BLaER1 treated with 17β-estradiol and CSF1 and Interleukin-3, amounts not matched to agents 10 nM and 100 nM (cell line): ENCODE results near the gene NMT1.

Source experiments
- H3K27ac ChIP-seq, 11 experiments: shearing (Covaris generic); formaldehyde crosslinking; 2 replicates each; pipeline ENCODE4 v1.8.1; 2022
- H3K27me3 ChIP-seq, 11 experiments: shearing (Covaris generic); formaldehyde crosslinking; 2 replicates each; pipeline ENCODE4 v1.8.1; 2022
- H3K36me3 ChIP-seq, 11 experiments: shearing (Covaris generic); formaldehyde crosslinking; 2 replicates each; pipeline ENCODE4 v1.8.1; 2022
- H3K4me1 ChIP-seq, 10 experiments: shearing (Covaris generic); formaldehyde crosslinking; 2 replicates each; pipeline ENCODE4 v1.8.1; 2022
- H3K4me2 ChIP-seq, 11 experiments: shearing (Covaris generic); formaldehyde crosslinking; 2 replicates each; pipeline ENCODE4 v1.8.1; 2022
- H3K4me3 ChIP-seq, 10 experiments: shearing (Covaris generic); formaldehyde crosslinking; 2 replicates each; pipeline ENCODE4 v1.8.1; 2022
- H3K9ac ChIP-seq, 11 experiments: shearing (Covaris generic); formaldehyde crosslinking; 2 replicates each; pipeline ENCODE4 v1.8.1; 2022
- H3K9me3 ChIP-seq, 11 experiments: shearing (Covaris generic); formaldehyde crosslinking; replicated peaks in 1 of 11; 2 replicates each; pipeline ENCODE4 v1.8.1; 2022
- H4K20me1 ChIP-seq, 11 experiments: shearing (Covaris generic); formaldehyde crosslinking; 2 replicates each; pipeline ENCODE4 v1.8.1; 2022
- Cebpa-rat ChIP-seq, 11 experiments: shearing (Covaris generic); IDR thresholded peaks; 2 replicates each; pipeline ENCODE4 v1.8.1; 2022

Gene NMT1

DNA sequence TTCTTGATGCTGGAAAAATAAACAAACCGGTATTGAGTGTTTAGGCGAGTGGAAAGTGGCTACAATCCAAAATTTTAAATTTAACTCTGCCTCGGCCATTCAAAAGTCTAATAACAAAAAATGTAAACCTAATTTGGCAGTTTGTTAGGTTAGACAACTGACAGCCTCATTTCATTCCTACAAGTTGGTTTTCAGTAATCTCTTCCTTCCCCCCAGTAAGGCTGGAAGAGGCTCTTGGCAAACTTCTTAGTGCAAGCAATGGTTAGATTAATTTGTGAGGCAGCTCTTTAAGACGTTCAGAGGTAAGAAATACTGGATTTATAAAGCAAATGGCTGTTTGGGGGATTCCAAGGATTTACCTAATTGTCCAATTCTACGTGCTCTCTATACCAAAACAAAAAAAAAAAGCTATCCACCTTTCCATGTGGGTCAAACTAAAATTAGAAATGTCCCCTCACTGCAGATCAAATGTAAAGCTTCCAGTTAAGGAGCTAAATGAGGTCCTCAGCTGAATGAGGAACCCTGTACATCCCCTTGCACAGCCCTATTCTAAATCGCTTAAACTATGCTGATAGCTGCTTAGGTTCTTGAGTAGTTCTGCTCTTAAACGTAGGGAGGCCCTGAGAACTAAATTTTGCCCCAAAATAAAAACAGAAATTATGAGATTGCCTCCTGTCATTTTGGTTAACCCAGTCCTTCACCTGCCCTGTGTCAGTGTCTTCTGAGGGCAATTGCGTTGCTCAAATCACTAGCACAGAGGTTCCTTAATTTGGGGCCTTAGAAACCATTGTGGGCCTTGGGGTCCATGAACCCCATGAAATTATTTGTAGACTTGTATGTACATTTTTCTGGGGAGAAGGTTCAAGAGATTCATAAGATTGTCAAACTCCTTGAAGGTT is 90.0 kb downstream of the NMT1 start:
- no peaks in the 10 kb centered on the region for H3K27me3 ChIP-seq
- H3K4me3 ChIP-seq: peak overlapping the region; percentile 76 to 92 (median 87)
- peak overlapping the region in 10 of 11 experiments; percentile 20 to 100 (median 84); a peak in 16 of 22 replicates for H3K27ac ChIP-seq
- H3K9ac ChIP-seq: peak overlapping the region; percentile 86 to 98 (median 91)
- H3K9me3 ChIP-seq: no peaks in the 10 kb centered on the region
- H3K36me3 ChIP-seq: peaks cover 0 to 21% (median 5%) of the 10 kb centered on the region in 11 experiments; a peak in 9 of 22 replicates
- H3K4me1 ChIP-seq: peaks cover 38 to 56% (median 42%) of the 10 kb centered on the region in 10 experiments
- H3K4me2 ChIP-seq: peak overlapping the region; percentile 75 to 95 (median 90)
- H4K20me1 ChIP-seq: peaks cover 35 to 50% (median 41%) of the 10 kb centered on the region in 11 experiments
- no peak for TF ChIP-seq Cebpa-rat (IDR thresholded peaks at IDR 0.05)

DNA sequence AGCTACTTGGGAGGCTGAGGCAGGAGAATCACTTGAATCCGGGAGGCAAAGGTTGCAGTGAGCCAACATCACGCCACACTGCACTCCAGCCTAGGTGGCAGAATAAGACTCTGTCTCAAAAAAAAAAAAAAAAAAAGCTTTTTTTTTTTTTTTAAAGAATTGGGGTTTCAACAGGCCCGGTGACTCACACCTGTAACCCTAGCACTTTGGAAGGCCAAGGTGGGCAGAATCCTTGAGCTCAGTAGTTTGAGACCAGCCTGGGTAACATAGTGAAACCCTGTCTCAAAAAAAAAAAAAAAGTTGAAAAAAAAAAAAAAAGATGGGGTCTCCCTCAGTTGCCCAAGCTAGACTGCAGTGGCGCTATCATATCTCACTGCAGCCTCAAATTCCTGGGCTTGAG is 93.9 kb downstream of the NMT1 start:
- H3K27me3 ChIP-seq: no peaks in the 10 kb centered on the region
- H3K9me3 ChIP-seq: no peaks in the 10 kb centered on the region
- TF ChIP-seq Cebpa-rat (IDR thresholded peaks at IDR 0.05): no peak
- no peak overlapping the region for H3K4me3 ChIP-seq
- H3K27ac ChIP-seq: peak overlapping the region in 7 of 11 experiments; percentile 9 to 30 (median 26); a peak in 5 of 22 replicates
- H3K4me1 ChIP-seq: peaks cover 41 to 84% (median 60%) of the 10 kb centered on the region in 10 experiments
- H3K36me3 ChIP-seq: peaks cover 0 to 19% (median 4%) of the 10 kb centered on the region in 11 experiments; a peak in 10 of 22 replicates
- peak overlapping the region in 6 of 11 experiments; percentile 3 to 47 (median 34); a peak in 5 of 22 replicates for H3K9ac ChIP-seq
- peak overlapping the region in 8 of 11 experiments; percentile 2 to 57 (median 21); a peak in 12 of 22 replicates for H3K4me2 ChIP-seq
- peaks cover 19 to 70% (median 26%) of the 10 kb centered on the region in 11 experiments for H4K20me1 ChIP-seq

DNA sequence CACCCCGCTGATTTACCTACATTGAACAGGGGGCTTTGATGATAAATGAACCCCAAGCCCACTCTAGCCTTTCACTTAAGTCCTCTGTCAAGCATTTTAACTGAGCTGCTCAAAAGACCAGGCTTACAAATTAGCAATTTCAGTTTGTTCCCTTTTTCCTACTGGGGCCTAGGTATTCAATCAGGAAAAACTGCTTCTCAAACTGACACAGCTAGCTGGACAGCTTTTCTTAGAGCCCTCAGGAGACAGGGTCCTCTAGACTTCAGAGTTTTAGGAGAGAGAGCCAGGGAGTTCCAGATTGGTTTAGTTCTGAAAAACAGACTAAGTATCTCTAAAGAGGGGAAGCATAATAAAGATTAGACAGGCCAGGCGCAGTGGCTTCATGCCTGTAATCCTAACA is 94.4 kb downstream of the NMT1 start:
- no peaks in the 10 kb centered on the region for H3K27me3 ChIP-seq
- H3K9me3 ChIP-seq: no peaks in the 10 kb centered on the region
- peaks cover 45 to 86% (median 61%) of the 10 kb centered on the region in 10 experiments for H3K4me1 ChIP-seq
- H3K4me3 ChIP-seq: no peak overlapping the region
- H4K20me1 ChIP-seq: peaks cover 14 to 66% (median 21%) of the 10 kb centered on the region in 11 experiments
- H3K9ac ChIP-seq: peak overlapping the region in 6 of 11 experiments; percentile 3 to 47 (median 34); a peak in 6 of 22 replicates
- H3K27ac ChIP-seq: peak overlapping the region in 7 of 11 experiments; percentile 9 to 30 (median 26); a peak in 9 of 22 replicates
- peak overlapping the region in 9 of 11 experiments; percentile 2 to 57 (median 21); a peak in 13 of 22 replicates for H3K4me2 ChIP-seq
- peaks cover 0 to 17% (median 0%) of the 10 kb centered on the region in 11 experiments; a peak in 6 of 22 replicates for H3K36me3 ChIP-seq
- TF ChIP-seq Cebpa-rat (IDR thresholded peaks at IDR 0.05): no peak

DNA sequence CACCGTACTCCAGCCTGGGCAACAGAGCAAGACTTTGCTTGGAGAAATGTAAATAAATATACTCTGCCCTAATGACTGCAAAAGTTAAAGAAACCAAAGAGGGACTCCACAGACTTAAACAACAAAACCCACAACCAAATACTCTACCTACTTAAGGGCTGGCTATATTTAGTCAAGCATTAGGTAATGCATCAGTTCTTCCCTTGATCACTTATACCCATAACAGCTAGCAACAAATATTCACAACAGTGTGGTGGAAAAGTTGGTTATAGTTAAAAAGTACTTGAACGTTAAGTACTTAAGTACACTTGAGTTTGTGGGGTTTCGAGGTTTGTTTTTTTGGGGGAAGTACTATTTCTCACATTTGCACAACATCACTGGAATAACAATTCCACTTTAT is 95.1 kb downstream of the NMT1 start:
- H3K9ac ChIP-seq: peak overlapping the region in 2 of 11 experiments; percentile 34 to 35; a peak in 1 of 22 replicates
- H3K27ac ChIP-seq: peak overlapping the region in 1 of 11 experiments; percentile 26; a peak in 1 of 22 replicates
- H3K4me1 ChIP-seq: peaks cover 38 to 80% (median 58%) of the 10 kb centered on the region in 10 experiments
- peaks cover 0 to 10% (median 0%) of the 10 kb centered on the region in 11 experiments; a peak in 6 of 22 replicates for H3K36me3 ChIP-seq
- H3K4me3 ChIP-seq: no peak overlapping the region
- peak overlapping the region in 6 of 11 experiments; percentile 21 to 57 (median 26); a peak in 8 of 22 replicates for H3K4me2 ChIP-seq
- peaks cover 6 to 58% (median 13%) of the 10 kb centered on the region in 11 experiments for H4K20me1 ChIP-seq
- TF ChIP-seq Cebpa-rat (IDR thresholded peaks at IDR 0.05): no peak
- H3K27me3 ChIP-seq: no peaks in the 10 kb centered on the region
- no peaks in the 10 kb centered on the region for H3K9me3 ChIP-seq
